Smooth muscle cell of the coronary artery (primary cell): Measurements from ENCODE around the gene SNAI3. TPM values are rescaled to one million over a fixed set of nuclear protein-coding genes. Genes with fewer than 3 reads are reported as not detected.

ENCODE experiments used
- total RNA-seq: library from RNA; depleted of rRNA; stranded (reverse); fragments of >200 nt; gene quantifications from 2 replicates; pipeline ENCODE4 v1.2.3, GENCODE V29; 2014; ENCODE audit warnings: low replicate concordance

Gene SNAI3
- not detected in 2 replicates for total RNA-seq

DNA sequence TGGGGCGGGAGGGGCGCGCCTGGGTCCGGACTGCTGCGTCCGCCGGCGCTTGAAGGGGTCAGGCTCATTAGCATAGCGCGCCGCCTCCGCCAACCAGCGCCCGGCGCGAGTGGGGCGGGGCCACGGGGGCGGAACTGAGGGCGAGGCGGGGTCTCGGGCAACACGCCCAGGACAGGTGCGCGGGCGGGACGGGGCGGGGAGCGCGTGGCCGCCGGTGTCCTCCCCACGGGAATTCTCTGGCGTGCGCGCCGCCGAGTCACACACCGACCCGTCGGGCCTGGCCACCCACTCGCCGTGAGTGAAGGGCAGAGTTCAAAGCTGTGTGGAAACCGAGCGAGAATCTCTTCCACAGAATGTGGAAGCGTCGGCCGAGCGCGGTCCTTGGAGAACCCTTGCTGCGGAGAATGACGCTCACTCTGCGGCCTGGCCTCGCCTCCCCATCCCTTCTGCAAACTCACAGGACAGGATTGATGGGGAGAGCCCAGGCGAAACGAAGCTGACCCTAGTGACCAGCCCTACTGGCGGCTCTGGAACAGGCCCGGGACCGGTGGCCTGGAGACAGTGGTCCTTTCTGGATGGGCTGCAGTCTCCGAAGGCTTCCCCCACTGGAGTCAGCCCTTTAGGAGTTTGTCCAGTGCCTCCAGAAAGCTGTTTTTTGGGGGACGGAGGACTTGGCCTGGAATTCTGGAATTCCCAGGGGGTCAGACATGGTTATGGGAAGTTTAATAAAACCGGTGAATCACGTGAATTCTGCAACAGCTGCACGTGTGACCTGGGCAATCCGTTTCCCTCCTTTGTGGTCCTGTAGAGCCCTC, at the start of gene SNAI3:
Gene SNAI3, minus strand, starts transcription at position 69 of the 815 bp plus-strand sequence. CDS start 101 bp downstream, outside the sequence.

DNA sequence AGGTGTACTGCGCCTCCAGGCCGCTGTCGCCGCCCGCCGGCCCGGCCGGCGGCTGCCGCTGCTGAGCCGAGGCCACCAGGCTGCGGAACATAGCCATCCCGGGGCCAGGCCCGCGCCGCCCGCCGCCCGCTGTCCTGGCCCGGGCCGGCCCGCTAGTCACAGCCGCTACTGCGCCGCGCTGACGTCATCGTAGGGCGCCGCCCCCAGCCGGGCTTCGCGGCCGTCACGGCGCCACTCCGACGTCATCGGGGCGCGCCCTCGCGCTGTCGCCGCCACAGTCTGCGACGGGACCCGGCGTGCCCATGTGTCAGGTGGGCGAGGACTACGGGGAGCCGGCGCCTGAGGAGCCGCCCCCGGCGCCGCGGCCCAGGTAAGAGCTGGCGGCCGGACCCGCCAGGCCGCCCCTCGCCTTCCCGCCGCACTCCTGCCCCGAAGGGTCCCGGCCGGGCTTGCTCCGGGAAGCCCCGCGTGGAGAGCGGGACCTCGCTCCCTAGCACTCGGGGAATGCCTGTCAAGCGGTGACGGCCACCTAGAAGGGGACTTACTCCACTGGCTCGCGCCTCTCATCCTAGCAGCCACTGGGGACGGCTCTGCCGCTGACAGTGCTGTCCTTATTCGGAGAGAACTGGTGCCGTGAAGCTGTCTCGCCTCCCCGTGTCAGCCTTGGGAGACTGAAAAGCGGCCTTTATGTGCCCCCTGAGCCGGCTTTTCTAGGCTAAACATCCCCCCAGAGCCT, 20.1 kb upstream of the SNAI3 start, which contains the start of the genes CTU2 and RNF166:
Gene CTU2, plus strand, starts transcription at position 275 of the 736 bp plus-strand sequence. Its CDS starts 28 bp downstream, at position 303.
Gene RNF166, minus strand, starts transcription at position 180 of the 736 bp plus-strand sequence. Its CDS starts 83 bp downstream, at position 97.

DNA sequence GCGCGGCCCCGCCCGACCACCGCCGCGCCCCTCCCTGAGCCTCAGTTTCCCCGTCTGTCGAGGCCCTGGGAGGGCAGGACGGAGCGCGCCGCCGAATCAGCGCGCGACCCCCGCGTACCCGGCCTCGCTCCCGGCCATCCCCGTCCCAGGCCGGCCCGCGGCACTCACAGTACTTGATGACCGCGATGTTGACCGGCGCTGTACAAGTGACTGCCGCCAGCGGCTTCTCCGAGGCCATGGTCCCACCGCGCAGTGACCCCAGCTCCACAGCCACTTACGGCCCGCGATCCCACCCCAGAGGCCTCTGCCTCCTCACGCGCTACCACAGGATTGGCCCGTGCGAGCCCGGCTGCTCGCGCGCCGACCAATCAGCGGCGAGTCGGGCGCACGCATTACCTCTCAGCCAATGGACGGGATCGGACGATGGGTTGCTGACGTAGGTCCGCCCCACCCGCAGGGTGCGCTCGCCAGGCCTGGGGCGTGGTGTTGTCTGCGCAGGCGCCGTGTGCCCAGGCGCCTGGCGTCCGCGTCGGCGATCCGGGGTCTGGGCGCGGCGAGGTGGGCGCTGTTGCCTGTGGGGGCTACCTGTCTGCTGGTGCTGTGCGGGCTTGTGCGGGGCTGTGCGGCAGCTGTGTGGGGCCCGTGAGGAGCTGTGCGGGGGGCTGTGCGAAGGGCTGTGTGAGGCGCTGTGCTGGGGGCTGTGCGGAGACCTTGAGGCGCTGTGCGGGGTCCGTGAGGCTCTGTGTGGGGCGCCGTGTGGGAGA, 23.3 kb downstream of the SNAI3 start, which contains the start of gene MVD:
Gene MVD, minus strand, starts transcription at position 249 of the 764 bp plus-strand sequence. Its CDS starts 11 bp downstream, at position 238.

DNA sequence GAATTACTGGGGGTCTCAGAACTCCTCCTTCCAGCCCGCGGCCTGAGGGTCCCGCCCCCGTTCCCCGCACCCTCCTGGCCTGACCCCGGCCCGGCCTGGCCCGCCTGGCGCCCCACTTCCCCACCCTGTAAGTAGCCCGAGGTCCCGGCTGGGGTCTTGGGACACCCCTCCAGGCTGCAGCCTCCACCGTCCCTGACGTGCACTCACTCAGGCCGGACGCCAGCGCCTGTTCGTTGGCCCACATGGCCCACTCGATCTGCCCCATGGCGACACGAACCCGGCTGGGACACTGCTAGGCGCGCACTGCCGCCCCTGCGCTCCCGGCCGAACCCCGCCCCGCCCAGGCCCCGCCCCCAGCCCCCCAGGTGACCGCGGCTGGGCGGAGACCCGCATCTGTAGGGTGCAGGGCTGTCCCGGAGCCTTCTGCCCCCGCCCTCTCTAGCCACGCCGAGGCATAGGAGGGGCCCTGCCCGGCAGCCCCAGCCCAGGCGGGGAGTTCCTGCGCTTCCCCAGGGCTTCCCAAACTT, 35.5 kb downstream of the SNAI3 start, which contains the start of gene CYBA:
Gene CYBA, minus strand, starts transcription at position 305 of the 527 bp plus-strand sequence. Its CDS starts 40 bp downstream, at position 265.

DNA sequence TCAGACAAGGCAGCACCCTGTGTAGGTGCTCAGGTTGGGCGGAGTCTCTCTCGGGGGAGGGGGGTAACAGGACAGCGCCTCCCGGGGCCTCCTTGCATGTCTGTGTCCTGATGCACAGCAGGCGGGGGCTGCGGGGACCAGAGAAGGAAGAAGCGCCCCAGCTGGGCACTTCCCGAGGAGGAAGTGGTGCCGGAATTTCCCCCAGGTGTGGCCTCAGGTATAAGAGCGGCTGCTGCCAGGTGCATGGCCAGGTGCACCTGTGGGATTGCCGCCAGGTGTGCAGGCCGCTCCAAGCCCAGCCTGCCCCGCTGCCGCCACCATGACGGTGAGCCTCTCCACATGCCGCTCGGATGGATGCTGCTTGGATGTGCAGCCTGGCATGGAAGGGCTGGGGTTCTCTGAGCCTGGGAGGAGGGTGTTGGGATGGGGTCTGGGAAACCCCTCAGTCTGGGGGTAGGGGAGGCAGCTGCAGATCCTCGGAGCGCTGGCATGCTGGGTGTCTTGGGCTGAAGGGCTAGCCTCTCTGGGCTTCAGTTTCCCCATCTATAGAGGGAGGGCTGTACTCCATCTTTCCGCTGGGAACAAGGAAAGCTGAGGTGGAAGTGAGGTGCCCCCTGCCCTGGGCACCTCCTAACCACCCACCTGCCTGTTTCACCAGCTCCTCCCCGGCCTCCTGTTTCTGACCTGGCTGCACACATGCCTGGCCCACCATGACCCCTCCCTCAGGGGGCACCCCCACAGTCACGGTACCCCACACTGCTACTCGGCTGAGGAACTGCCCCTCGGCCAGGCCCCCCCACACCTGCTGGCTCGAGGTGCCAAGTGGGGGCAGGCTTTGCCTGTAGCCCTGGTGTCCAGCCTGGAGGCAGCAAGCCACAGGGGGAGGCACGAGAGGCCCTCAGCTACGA, 47.7 kb downstream of the SNAI3 start, which contains the start of gene IL17C:
Gene IL17C, plus strand, starts transcription at position 250 of the 908 bp plus-strand sequence. Its CDS starts 70 bp downstream, at position 320.

Other genes starting within 250 kb of the SNAI3 start
- 0.59 and 4.0 TPM in 2 replicates for gene ZFPM1, start 233.2 kb downstream of the SNAI3 start, total RNA-seq
- gene ZC3H18, start 116.1 kb downstream of the SNAI3 start, total RNA-seq: 8.3 and 9.5 TPM in 2 replicates
- gene IL17C, start 47.9 kb downstream of the SNAI3 start, total RNA-seq: 0.15 TPM in 1 of 2 replicates, not detected in the other
- gene CYBA, start 35.5 kb downstream of the SNAI3 start, total RNA-seq: 98.1 and 369 TPM in 2 replicates
- 41.4 and 74.9 TPM in 2 replicates for gene MVD, start 23.4 kb downstream of the SNAI3 start, total RNA-seq
- gene RNF166, start 19.9 kb upstream of the SNAI3 start, total RNA-seq: 8.9 and 10.8 TPM in 2 replicates
- gene CTU2, start 20.0 kb upstream of the SNAI3 start, total RNA-seq: 12.4 and 23.7 TPM in 2 replicates
- gene PIEZO1, start 98.7 kb upstream of the SNAI3 start, total RNA-seq: 127 and 192 TPM in 2 replicates
- 0.47 and 2.4 TPM in 2 replicates for gene CDT1, start 117.3 kb upstream of the SNAI3 start, total RNA-seq
- 45.5 and 84.2 TPM in 2 replicates for gene APRT, start 125.4 kb upstream of the SNAI3 start, total RNA-seq
- 15.0 and 22.3 TPM in 2 replicates for gene GALNS, start 170.4 kb upstream of the SNAI3 start, total RNA-seq
- gene TRAPPC2L, start 170.6 kb upstream of the SNAI3 start, total RNA-seq: 74.5 and 79.6 TPM in 2 replicates
- not detected in 2 replicates for gene PABPN1L, start 180.2 kb upstream of the SNAI3 start, total RNA-seq